ENCODE data around the gene SYNE2. TPM values are rescaled to one million over a fixed set of nuclear protein-coding genes. Genes with fewer than 3 reads are reported as not detected.
A peak's percentile ranks its signal among the peaks of the same experiment; 100 is the strongest.

SYNE2 gene
- total and polyA plus RNA-seq, 2 donors (not counting 1 experiment from before 2014, with no cell fraction given) = 3.1 to 15.4 TPM

DNA sequence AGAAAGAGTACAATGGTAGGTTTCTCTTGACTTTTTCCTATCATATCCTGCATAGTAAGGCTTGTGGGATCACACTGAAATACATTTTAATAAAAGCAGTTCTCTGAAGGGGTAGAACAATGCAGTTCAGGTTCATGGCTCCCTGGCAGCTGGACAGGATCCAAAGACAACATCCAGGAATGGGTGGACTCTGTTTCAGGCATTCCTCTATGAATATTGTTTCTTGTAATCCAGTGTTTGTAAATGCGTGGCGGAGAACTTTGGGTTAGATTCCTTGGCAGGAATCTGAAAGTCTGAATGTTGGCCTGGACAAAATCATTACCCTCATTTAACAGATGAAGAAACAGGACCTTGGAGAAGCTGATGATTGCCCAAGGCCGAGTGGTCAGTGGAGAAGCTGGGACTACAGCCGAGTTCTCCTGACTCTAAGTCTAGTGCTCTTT is 43.5 kb downstream of the SYNE2 start:
- Histone ChIP-seq H2AFZ (ENCODE audit: low read length) (no peak overlapping the region), H4K20me1 (ENCODE audit: control insufficient read depth, extremely low read depth, insufficient read depth, low read length) (peaks cover 2% of the 10 kb centered on the region), H3K79me2 (ENCODE audit: control insufficient read depth, insufficient read depth, low read length) (no peaks in the 10 kb centered on the region), H3K27me3 (ENCODE audit: control insufficient read depth, insufficient read depth, low read length) (no peaks in the 10 kb centered on the region), H3K4me1 (ENCODE audit: control insufficient read depth, extremely low read depth, insufficient read depth, low read length) (peaks cover 12% of the 10 kb centered on the region), H3K9me3 (ENCODE audit: control insufficient read depth, insufficient read depth, low read depth, low read length) (no peaks in the 10 kb centered on the region), H3K9ac (ENCODE audit: insufficient read depth, low read length) (no peak overlapping the region), H3K4me3 (replicated peaks in 1 of 4; ENCODE audit: control extremely low read depth in 1 of 4, insufficient read depth in 1 of 4, low read depth in 3 of 4, low read length in 4 of 4) (no peak overlapping the region), H3K4me2 (ENCODE audit: extremely low read depth, insufficient read depth, low read length) (no peak overlapping the region), H3K27ac (ENCODE audit: insufficient read depth, low read length) (no peak overlapping the region), H3K36me3 (ENCODE audit: control insufficient read depth, insufficient read depth, low read length) (no peaks in the 10 kb centered on the region)
- no peak for TF ChIP-seq EZH2 (IDR thresholded peaks at IDR 0.05; ENCODE audit: low read length, missing control alignments)
- TF ChIP-seq, protein P1, sequence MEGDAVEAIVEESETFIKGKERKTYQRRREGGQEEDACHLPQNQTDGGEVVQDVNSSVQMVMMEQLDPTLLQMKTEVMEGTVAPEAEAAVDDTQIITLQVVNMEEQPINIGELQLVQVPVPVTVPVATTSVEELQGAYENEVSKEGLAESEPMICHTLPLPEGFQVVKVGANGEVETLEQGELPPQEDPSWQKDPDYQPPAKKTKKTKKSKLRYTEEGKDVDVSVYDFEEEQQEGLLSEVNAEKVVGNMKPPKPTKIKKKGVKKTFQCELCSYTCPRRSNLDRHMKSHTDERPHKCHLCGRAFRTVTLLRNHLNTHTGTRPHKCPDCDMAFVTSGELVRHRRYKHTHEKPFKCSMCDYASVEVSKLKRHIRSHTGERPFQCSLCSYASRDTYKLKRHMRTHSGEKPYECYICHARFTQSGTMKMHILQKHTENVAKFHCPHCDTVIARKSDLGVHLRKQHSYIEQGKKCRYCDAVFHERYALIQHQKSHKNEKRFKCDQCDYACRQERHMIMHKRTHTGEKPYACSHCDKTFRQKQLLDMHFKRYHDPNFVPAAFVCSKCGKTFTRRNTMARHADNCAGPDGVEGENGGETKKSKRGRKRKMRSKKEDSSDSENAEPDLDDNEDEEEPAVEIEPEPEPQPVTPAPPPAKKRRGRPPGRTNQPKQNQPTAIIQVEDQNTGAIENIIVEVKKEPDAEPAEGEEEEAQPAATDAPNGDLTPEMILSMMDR (conservative IDR thresholded peaks at IDR 0.05 in 1 of 2, IDR thresholded peaks at IDR 0.05 in 1 of 2; ENCODE audit: low read depth in 1 of 2, low read length in 2 of 2) = no peak
- DNase-seq (ENCODE audit: low read depth in 2 of 2) = peak; percentile 91 to 96

DNA sequence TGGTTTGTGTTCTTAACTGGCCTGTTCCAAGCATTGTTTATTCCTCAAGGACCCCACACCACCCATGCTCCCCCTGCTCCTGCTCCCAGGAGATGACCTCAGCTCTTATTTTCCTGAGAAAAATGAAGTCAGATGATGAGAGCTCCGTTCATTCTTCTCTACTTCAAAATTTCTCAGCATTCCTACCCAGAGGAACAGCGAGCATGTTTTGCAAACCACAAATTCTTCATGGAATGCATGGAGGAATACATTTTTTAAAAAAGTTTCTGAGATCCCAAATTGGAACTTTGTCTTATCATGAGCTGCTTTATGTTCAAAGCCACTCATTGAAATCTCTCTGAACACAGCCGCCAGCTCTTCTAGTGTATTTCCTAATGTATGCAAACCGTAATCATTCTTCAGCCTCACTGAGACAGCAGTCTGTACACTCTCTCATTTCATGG is 44.9 kb downstream of the SYNE2 start:
- Histone ChIP-seq H3K9ac (ENCODE audit: insufficient read depth, low read length) (no peak overlapping the region), H3K36me3 (ENCODE audit: control insufficient read depth, insufficient read depth, low read length) (no peaks in the 10 kb centered on the region), H2AFZ (ENCODE audit: low read length) (peak overlapping the region; percentile 21), H3K27ac (ENCODE audit: insufficient read depth, low read length) (no peak overlapping the region), H3K9me3 (ENCODE audit: control insufficient read depth, insufficient read depth, low read depth, low read length) (no peaks in the 10 kb centered on the region), H3K79me2 (ENCODE audit: control insufficient read depth, insufficient read depth, low read length) (no peaks in the 10 kb centered on the region), H3K27me3 (ENCODE audit: control insufficient read depth, insufficient read depth, low read length) (no peaks in the 10 kb centered on the region), H4K20me1 (ENCODE audit: control insufficient read depth, extremely low read depth, insufficient read depth, low read length) (peaks cover 2% of the 10 kb centered on the region), H3K4me3 (replicated peaks in 1 of 4; ENCODE audit: control extremely low read depth in 1 of 4, insufficient read depth in 1 of 4, low read depth in 3 of 4, low read length in 4 of 4) (no peak overlapping the region), H3K4me1 (ENCODE audit: control insufficient read depth, extremely low read depth, insufficient read depth, low read length) (peaks cover 12% of the 10 kb centered on the region), H3K4me2 (ENCODE audit: extremely low read depth, insufficient read depth, low read length) (no peak overlapping the region)
- DNase-seq (ENCODE audit: low read depth in 2 of 2) = peak; percentile 69 to 88
- TF ChIP-seq, protein P1 (conservative IDR thresholded peaks at IDR 0.05 in 1 of 2, IDR thresholded peaks at IDR 0.05 in 1 of 2; ENCODE audit: low read depth in 1 of 2, low read length in 2 of 2) = no peak
- no peak for TF ChIP-seq EZH2 (IDR thresholded peaks at IDR 0.05; ENCODE audit: low read length, missing control alignments)

DNA sequence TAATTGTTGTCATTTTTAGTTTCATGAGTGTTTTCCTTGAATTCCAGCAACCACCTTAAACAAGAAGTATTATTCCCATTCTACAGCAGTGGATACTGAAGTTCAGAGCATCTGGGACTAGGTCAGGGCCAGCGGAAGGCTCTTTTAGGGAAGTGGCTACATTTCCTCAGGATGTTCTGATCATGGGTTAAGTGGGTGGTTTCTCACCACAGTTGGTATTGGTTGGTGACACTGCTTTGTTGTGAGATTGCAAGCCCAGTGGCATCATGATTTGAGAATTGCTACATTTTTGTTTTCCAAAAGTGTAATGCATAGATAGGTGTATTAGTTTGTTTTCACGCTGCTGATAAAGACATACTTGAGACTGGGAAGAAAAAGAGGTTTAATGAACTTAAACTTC is 47.1 kb downstream of the SYNE2 start:
- Histone ChIP-seq H3K27ac (ENCODE audit: insufficient read depth, low read length) (no peak overlapping the region), H3K4me1 (ENCODE audit: control insufficient read depth, extremely low read depth, insufficient read depth, low read length) (peaks cover 12% of the 10 kb centered on the region), H3K4me3 (replicated peaks in 1 of 4; ENCODE audit: control extremely low read depth in 1 of 4, insufficient read depth in 1 of 4, low read depth in 3 of 4, low read length in 4 of 4) (no peak overlapping the region), H3K27me3 (ENCODE audit: control insufficient read depth, insufficient read depth, low read length) (no peaks in the 10 kb centered on the region), H3K79me2 (ENCODE audit: control insufficient read depth, insufficient read depth, low read length) (no peaks in the 10 kb centered on the region), H3K36me3 (ENCODE audit: control insufficient read depth, insufficient read depth, low read length) (no peaks in the 10 kb centered on the region), H3K4me2 (ENCODE audit: extremely low read depth, insufficient read depth, low read length) (no peak overlapping the region), H4K20me1 (ENCODE audit: control insufficient read depth, extremely low read depth, insufficient read depth, low read length) (no peaks in the 10 kb centered on the region), H3K9me3 (ENCODE audit: control insufficient read depth, insufficient read depth, low read depth, low read length) (no peaks in the 10 kb centered on the region), H2AFZ (ENCODE audit: low read length) (no peak overlapping the region), H3K9ac (ENCODE audit: insufficient read depth, low read length) (no peak overlapping the region)
- TF ChIP-seq EZH2 (IDR thresholded peaks at IDR 0.05; ENCODE audit: low read length, missing control alignments) = no peak
- TF ChIP-seq, protein P1 (conservative IDR thresholded peaks at IDR 0.05 in 1 of 2, IDR thresholded peaks at IDR 0.05 in 1 of 2; ENCODE audit: low read depth in 1 of 2, low read length in 2 of 2) = no peak
- no peak for DNase-seq (ENCODE audit: low read depth in 2 of 2)

All from fibroblast of lung (primary cell).